Thymus (tissue), 11 donors: Measurements from ENCODE around the gene HNF4A. TPM values are rescaled to one million over a fixed set of nuclear protein-coding genes. Genes with fewer than 3 reads are reported as not detected.

Experiments used
- DNase-seq, 9 donors: peaks; one replicate each; pipeline ENCODE4 v3.0.0-alpha.2; 2013; ENCODE audit warnings: low spot score in 9 of 9, low read depth in 6 of 9, missing footprints in 1 of 9
- H3K27ac ChIP-seq, 2 donors: one replicate each; pipeline ENCODE4 v1.5.1; 2013; ENCODE audit warnings: control low read depth in 1 of 2, low read depth in 1 of 2, low read length in 1 of 2, mild to moderate bottlenecking in 1 of 2, moderate library complexity in 1 of 2
- H3K27me3 ChIP-seq, 2 donors: one replicate each; pipeline ENCODE4 v1.5.1; 2013; ENCODE audit warnings: low read length in 1 of 2; ENCODE audit not compliant: control insufficient read depth in 2 of 2, insufficient read depth in 1 of 2
- H3K36me3 ChIP-seq, 2 donors: one replicate each; pipeline ENCODE4 v1.5.1; 2013; ENCODE audit warnings: low read length in 1 of 2, mild to moderate bottlenecking in 1 of 2, moderate library complexity in 1 of 2; ENCODE audit not compliant: control insufficient read depth in 2 of 2, insufficient read depth in 2 of 2
- H3K4me1 ChIP-seq, 2 donors: one replicate each; pipeline ENCODE4 v1.5.1; 2013; ENCODE audit warnings: low read length in 2 of 2; ENCODE audit not compliant: control insufficient read depth in 2 of 2, insufficient read depth in 2 of 2
- H3K4me3 ChIP-seq, 2 donors: one replicate each; pipeline ENCODE4 v1.5.1; 2013; ENCODE audit warnings: low read length in 2 of 2, control low read depth in 1 of 2, mild to moderate bottlenecking in 1 of 2
- H3K9me3 ChIP-seq, 2 donors: one replicate each; pipeline ENCODE4 v1.5.1; 2013; ENCODE audit warnings: low read length in 1 of 2, mild to moderate bottlenecking in 1 of 2; ENCODE audit not compliant: control insufficient read depth in 2 of 2, insufficient read depth in 1 of 2
- WGBS: extraction: QIAGEN DNeasy Blood & Tissue Kit; methylation state at CpG from one replicate; pipeline ENCODE4 v1.1.7; 2013; 5-methylcytosine and 5-hydroxymethylcytosine counted together
- polyA plus RNA-seq: library from polyadenylated mRNA; stranded (reverse); fragments of 200-250 nt; gene quantifications from one replicate; pipeline ENCODE4 v1.2.3, GENCODE V29; 2013
- total RNA-seq: library from RNA; stranded (reverse); fragments of 120-200 nt; gene quantifications from one replicate; pipeline ENCODE4 v1.2.4, GENCODE V29; 2013
- donor health status: healthy.

The HNF4A gene
- total and polyA plus RNA-seq, 2 donors, result 0.05 to 0.16 TPM

DNA sequence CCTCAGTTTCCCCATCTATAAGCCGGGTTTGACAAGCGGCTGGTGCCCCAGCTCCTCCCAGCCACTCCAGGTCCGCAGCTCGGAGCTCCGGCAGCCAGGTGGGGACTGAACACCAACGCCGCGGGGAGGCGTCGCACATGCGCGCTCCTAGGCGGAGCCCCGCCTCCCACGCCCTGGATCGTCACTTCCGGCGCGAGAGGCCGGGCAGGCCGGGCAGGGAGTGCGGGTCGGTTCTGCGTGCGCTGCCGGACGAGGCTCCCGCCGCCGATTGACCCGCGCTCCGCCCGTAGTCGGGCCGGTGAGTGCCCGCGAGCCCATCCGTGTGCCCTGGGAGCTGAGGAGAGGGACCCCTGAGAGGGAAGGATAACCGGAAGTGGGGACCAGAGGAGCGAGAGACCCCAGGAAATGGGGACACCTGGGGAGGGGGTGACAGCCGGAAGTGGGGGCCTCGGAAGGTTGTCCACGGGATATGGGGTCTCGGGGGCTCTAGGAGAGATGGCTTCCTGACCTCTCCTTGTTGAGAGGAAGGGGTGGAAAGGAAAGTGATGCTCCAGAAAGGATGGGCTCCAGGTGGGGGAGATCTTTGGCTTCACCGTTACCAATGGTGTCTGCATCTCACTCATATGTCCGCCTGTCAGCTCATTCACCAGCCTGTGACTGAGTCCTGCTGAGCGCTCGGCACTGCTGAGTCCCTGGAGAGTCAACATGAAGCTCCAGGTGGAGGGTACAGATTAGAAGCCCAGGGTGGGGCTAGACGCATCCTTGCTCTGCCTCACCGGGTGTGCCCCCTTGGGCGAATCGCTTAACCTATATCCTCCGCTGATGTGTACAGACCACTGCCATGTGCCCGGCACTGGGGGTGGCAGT is 120.4 kb downstream of the HNF4A start, which contains the start of gene TTPAL:
Gene TTPAL, plus strand, starts transcription at position 181 of the 867 bp plus-strand sequence. CDS start 4,126 bp downstream, outside the sequence.
- H3K27ac ChIP-seq, result peak within 1 kb of the TSS; percentile 76 to 92
- no peaks in the 10 kb centered on the region for H3K27me3 ChIP-seq
- H3K9me3 ChIP-seq, result no peaks in the 10 kb centered on the region
- peaks cover 11 to 14% of the 10 kb centered on the region in 2 donors for H3K36me3 ChIP-seq
- 3% methylated on average over 55 of the region's 55 CpGs for WGBS
- H3K4me3 ChIP-seq, result peak within 1 kb of the TSS; percentile 80 to 98
- DNase-seq, result peak; percentile 60 to 93 (median 85)
- peaks cover 10 to 11% of the 10 kb centered on the region in 2 donors for H3K4me1 ChIP-seq

DNA sequence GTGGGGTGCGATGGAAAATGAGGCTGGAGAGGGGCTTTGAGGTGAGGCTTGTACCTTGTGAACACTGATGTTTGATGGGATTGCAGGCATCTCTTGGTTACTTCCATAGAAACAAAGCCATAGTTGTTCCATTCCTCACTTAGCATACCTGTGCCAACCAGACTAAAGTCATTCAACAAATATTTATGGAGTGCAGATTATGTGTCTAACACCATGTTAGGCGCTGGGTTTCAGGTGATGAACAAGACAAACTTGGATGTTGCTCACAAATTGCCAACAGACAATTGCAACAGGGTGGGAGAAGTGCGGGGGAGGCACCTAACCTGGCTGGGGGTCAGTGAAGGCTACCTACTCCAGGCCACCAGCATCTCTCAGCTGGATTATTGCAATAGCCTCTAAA is 121.7 kb downstream of the HNF4A start:
- H3K27me3 ChIP-seq, result no peaks in the 10 kb centered on the region
- H3K27ac ChIP-seq, result no peak overlapping the region
- DNase-seq, result no peak
- peaks cover 21 to 26% of the 10 kb centered on the region in 2 donors for H3K36me3 ChIP-seq
- peaks cover 10 to 11% of the 10 kb centered on the region in 2 donors for H3K4me1 ChIP-seq
- WGBS, result 99% methylated on average over 3 of the region's 3 CpGs
- H3K4me3 ChIP-seq, result no peak overlapping the region
- H3K9me3 ChIP-seq, result no peaks in the 10 kb centered on the region

DNA sequence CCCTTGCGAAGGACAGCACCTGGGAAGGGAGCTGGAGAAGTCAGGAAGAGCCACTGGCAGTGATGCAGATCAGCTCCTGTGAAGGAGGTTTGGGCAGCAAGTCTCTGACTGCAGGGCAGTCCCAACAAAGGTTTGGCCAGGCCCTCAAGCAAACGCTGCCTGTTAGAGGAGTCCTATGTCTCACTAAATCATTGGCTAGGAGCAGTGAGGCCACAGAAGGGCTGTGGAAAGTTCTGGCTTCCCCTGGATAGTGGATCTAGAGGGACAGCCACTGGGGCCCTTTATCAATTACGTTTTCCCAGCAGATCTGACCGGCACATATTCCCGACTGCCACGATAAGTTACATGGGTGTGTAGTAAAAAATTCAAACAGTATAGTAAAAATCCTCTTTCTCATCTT is 122.7 kb downstream of the HNF4A start:
- Histone ChIP-seq H3K27ac (no peak overlapping the region), H3K4me3 (no peak overlapping the region), H3K27me3 (no peaks in the 10 kb centered on the region), H3K4me1 (peaks cover 10 to 11% of the 10 kb centered on the region in 2 donors), H3K36me3 (peaks cover 25 to 31% of the 10 kb centered on the region in 2 donors), H3K9me3 (no peaks in the 10 kb centered on the region)
- DNase-seq, result no peak
- 96% methylated on average over 6 of the region's 6 CpGs for WGBS

DNA sequence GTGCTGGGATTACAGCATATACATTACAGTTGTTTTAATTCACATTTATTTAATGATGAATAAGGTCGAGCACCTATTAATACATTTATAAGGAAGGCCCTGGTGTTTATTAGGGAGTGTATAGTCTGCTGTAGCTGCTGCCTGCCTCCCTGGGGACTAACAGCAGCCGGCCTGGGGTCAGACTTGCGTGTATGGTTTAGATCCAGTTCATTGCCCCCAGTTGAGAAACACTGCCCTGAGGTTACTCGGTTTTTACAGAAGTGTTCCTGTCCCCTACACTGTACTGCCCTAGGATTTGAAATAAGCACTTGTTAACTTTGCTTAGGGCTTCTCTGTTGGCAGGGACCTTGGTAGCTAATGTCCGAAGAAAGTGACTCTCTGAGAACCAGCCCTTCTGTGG is 124.1 kb downstream of the HNF4A start:
- Histone ChIP-seq H3K27me3 (no peaks in the 10 kb centered on the region), H3K4me3 (no peak overlapping the region), H3K4me1 (peaks cover 10 to 11% of the 10 kb centered on the region in 2 donors), H3K27ac (no peak overlapping the region), H3K9me3 (no peaks in the 10 kb centered on the region), H3K36me3 (peaks cover 37 to 43% of the 10 kb centered on the region in 2 donors)
- DNase-seq, result no peak
- 97% methylated on average over 5 of the region's 5 CpGs for whole genome bisulfite sequencing

DNA sequence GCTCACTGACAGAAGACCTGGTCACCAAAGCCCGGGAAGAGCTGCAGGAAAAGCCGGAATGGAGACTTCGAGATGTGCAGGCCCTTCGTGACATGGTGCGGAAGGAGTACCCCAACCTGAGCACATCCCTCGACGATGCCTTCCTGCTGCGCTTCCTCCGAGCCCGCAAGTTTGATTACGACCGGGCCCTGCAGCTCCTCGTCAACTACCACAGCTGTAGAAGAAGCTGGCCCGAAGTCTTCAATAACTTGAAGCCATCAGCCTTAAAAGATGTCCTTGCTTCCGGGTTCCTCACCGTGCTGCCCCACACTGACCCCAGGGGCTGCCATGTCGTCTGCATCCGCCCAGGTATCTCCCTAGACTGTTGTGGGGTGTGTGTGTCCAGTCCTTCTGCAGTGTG is 124.6 kb downstream of the HNF4A start:
- no peak overlapping the region for H3K27ac ChIP-seq
- peaks cover 10 to 11% of the 10 kb centered on the region in 2 donors for H3K4me1 ChIP-seq
- no peak overlapping the region for H3K4me3 ChIP-seq
- H3K36me3 ChIP-seq, result peaks cover 39 to 47% of the 10 kb centered on the region in 2 donors
- no peaks in the 10 kb centered on the region for H3K27me3 ChIP-seq
- H3K9me3 ChIP-seq, result no peaks in the 10 kb centered on the region
- DNase-seq, result no peak
- WGBS, result 98% methylated on average over 18 of the region's 18 CpGs

DNA sequence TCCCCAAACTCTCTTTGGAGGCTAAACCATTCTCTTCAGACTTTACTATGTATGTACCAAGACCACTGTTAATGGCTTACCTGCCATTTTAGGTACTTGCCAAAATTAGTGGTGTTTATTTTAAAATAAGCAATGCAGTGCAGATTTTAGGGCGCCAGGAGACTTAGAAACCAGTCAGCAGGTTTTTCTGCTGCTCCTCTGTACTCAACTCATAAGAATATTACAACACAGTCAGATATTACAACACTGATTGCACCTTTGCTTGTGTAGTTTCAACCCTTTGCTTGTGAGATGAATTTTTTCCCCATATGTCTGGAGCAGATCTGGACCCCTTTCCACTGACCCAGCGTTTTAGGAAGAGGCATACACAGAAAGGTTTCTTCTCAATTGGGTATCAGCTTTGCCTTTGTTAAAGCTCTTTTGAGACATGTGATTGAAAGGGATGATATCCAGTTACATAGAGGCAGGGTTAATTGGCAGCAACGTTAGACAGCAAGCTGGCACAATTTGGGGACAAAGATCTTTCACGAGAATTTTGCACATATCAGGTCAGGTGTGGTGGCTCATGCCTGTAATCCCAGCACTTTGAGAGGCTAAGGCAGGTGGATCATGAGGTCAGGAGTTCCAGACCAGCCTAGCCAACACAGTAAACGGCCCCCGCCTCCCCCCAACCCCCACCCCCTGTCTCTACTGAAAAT is 126.4 kb downstream of the HNF4A start:
- no peaks in the 10 kb centered on the region for H3K9me3 ChIP-seq
- H3K27ac ChIP-seq, result no peak overlapping the region
- H3K27me3 ChIP-seq, result no peaks in the 10 kb centered on the region
- no peaks in the 10 kb centered on the region for H3K4me1 ChIP-seq
- 96% methylated on average over 6 of the region's 6 CpGs for WGBS
- no peak for DNase-seq
- no peak overlapping the region for H3K4me3 ChIP-seq
- H3K36me3 ChIP-seq, result peaks cover 50 to 57% of the 10 kb centered on the region in 2 donors

DNA sequence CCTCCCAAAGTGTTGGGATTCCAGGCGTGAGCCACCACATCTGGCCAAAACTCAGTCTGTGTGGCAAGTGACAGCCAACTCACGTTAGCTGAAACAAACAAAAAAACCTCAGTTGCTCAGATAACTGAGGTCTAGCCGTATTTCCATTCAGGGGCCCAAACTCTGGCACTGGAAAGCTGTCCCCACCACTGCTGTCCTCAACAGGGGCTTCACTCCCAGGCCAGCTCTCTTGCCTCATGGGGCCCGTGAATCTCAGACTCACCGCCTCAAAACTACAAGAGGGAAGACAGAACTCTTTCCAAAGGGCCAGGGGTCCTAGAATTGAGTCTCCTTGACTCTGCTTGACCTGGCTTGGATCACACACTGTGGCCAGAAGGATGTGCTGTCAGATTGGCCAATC is 127.6 kb downstream of the HNF4A start:
- no peaks in the 10 kb centered on the region for H3K27me3 ChIP-seq
- H3K4me3 ChIP-seq, result no peak overlapping the region
- 88% methylated on average over 5 of the region's 5 CpGs for WGBS

More for the DNA sequence above, 127.6 kb downstream of the HNF4A start:
- Histone ChIP-seq H3K9me3 (no peaks in the 10 kb centered on the region), H3K4me1 (no peaks in the 10 kb centered on the region), H3K36me3 (peaks cover 57 to 64% of the 10 kb centered on the region in 2 donors), H3K27ac (no peak overlapping the region)
- DNase-seq, result no peak
